Thyroid gland (tissue), 4 donors: ENCODE data around the gene GLIPR1L1. TPM values are rescaled to one million over a fixed set of nuclear protein-coding genes. Genes with fewer than 3 reads are reported as not detected.

Experiments used
- DNase-seq, 2 donors: peaks; one replicate each; pipeline ENCODE4 v3.0.0-alpha.2; 2019
- H3K27ac ChIP-seq, 3 donors: fragments of 200-600 bp; sonication (generic); 1 replicate in 2 of 3; 2 replicates in 1 of 3; pipeline ENCODE4 v1.5.1; 2016 to 2019; ENCODE audit warnings: mild to moderate bottlenecking in 1 of 3, moderate library complexity in 1 of 3
- H3K27me3 ChIP-seq: fragments of 200-600 bp; sonication (generic); one replicate; pipeline ENCODE4 v1.5.1; 2019
- H3K36me3 ChIP-seq, 2 donors: fragments of 200-600 bp; sonication (generic); one replicate each; pipeline ENCODE4 v1.5.1; 2016 to 2019
- H3K4me1 ChIP-seq, 2 donors: fragments of 200-600 bp; sonication (generic); one replicate each; pipeline ENCODE4 v1.5.1; 2017 to 2019
- H3K4me3 ChIP-seq, 3 donors: fragments of 200-600 bp; sonication (generic); replicated peaks in 1 of 3; 1 replicate in 2 of 3; 2 replicates in 1 of 3; pipeline ENCODE4 v1.5.1; 2016; ENCODE audit warnings: mild to moderate bottlenecking in 1 of 3
- H3K9me3 ChIP-seq: fragments of 200-600 bp; sonication (generic); one replicate; pipeline ENCODE4 v1.5.1; 2017
- POLR2A ChIP-seq, 2 donors: fragments of 450-650 bp; IDR thresholded peaks; one replicate each; pipeline ENCODE4 v1.6.1; 2017; ENCODE audit warnings: antibody characterized with exemption in 2 of 2, mild to moderate bottlenecking in 2 of 2, moderate library complexity in 1 of 2
- whole genome bisulfite sequencing, 2 donors: methylation state at CpG; one replicate each; pipeline ENCODE4 v1.1.5; 2017; 5-methylcytosine and 5-hydroxymethylcytosine counted together
- intact Hi-C: fragments of 100-400 bp; cut with DNase I; formaldehyde crosslinking; loops from one replicate; pipeline ENCODE4 v1.15.1; 2023
- total RNA-seq, 4 donors: library from RNA; depleted of rRNA; stranded (reverse); fragments of >200 nt; gene quantifications; one replicate each; pipeline ENCODE4 v1.2.3, GENCODE V29; 2016
- TF ChIP-seq, protein P1 (sequence below), 6 experiments: fragments of 200-600 bp in 3 of 6; fragments of 450-650 bp in 3 of 6; sonication (generic) in 3 of 6; IDR thresholded peaks; one replicate each; pipeline ENCODE4 v1.5.1; 2016 to 2019; ENCODE audit warnings: antibody characterized with exemption in 6 of 6, mild to moderate bottlenecking in 2 of 6, inconsistent platforms in 1 of 6, moderate library complexity in 1 of 6

The GLIPR1L1 gene
- total RNA-seq, 4 donors from 2014 or later, result not detected

DNA sequence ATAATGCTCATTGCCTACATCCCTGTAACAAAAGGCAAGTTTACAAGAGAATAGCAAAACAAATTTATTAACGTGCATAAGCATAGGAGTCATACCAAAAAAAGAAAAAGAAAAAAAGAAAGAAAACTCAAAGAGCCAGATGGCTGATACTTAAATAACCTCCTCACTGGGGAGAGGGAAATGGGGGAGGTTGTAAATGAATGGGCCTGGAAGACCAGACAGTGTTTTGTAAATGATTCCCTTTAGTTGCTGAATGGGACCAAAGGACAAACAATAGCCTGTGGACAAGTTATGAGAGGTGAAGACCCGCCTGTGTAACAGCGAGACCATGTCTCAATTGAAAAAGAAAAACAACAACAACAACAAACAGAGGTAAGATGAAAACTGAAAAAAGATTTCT is 39.7 kb upstream of the GLIPR1L1 start:
- no peaks in the 10 kb centered on the region for H3K4me1 ChIP-seq
- TF ChIP-seq, protein P1, sequence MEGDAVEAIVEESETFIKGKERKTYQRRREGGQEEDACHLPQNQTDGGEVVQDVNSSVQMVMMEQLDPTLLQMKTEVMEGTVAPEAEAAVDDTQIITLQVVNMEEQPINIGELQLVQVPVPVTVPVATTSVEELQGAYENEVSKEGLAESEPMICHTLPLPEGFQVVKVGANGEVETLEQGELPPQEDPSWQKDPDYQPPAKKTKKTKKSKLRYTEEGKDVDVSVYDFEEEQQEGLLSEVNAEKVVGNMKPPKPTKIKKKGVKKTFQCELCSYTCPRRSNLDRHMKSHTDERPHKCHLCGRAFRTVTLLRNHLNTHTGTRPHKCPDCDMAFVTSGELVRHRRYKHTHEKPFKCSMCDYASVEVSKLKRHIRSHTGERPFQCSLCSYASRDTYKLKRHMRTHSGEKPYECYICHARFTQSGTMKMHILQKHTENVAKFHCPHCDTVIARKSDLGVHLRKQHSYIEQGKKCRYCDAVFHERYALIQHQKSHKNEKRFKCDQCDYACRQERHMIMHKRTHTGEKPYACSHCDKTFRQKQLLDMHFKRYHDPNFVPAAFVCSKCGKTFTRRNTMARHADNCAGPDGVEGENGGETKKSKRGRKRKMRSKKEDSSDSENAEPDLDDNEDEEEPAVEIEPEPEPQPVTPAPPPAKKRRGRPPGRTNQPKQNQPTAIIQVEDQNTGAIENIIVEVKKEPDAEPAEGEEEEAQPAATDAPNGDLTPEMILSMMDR (IDR thresholded peaks at IDR 0.05), result no peak
- no peak for TF ChIP-seq POLR2A (IDR thresholded peaks at IDR 0.05)
- H3K27ac ChIP-seq, result no peak overlapping the region
- no peaks in the 10 kb centered on the region for H3K36me3 ChIP-seq
- no peaks in the 10 kb centered on the region for H3K9me3 ChIP-seq
- no peak for DNase-seq
- WGBS, 2 donors, result 62 to 65% methylated on average over 3 of the region's 3 CpGs
- no peak overlapping the region for H3K4me3 ChIP-seq
- no peaks in the 10 kb centered on the region for H3K27me3 ChIP-seq
- intact Hi-C loops, result no loop called here

DNA sequence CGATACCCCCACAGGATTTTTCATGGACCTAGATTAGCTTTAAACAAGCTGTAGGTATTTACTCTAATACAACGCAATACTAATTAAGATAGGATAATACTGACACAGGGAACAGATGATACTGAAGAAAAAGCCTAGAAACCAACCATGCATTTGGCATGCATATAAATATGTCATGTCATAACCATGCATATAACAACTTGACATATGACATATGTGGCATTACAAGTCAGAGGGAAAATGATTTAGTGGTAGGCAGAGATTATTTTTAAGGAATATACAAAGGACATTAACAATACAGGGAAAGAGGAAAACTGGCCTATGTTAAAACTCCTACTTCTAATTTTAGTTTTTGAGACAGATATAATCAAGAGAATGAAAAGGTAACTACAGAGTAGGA is 32.2 kb upstream of the GLIPR1L1 start:
- intact Hi-C loops, result no loop called here
- DNase-seq, result no peak
- no peak for TF ChIP-seq POLR2A (IDR thresholded peaks at IDR 0.05)
- TF ChIP-seq, protein P1 (IDR thresholded peaks at IDR 0.05), result no peak
- Histone ChIP-seq H3K4me1 (no peaks in the 10 kb centered on the region), H3K27ac (no peak overlapping the region), H3K36me3 (no peaks in the 10 kb centered on the region), H3K27me3 (no peaks in the 10 kb centered on the region), H3K4me3 (no peak overlapping the region), H3K9me3 (no peaks in the 10 kb centered on the region)
- WGBS, 2 donors, result 97% methylated on average over 2 of the region's 2 CpGs

GRCh38 chr12:75302781-75303180 is 31.7 kb upstream of the GLIPR1L1 start:
- no peak overlapping the region for H3K4me3 ChIP-seq
- H3K27ac ChIP-seq, result no peak overlapping the region
- intact Hi-C loops, result no loop called here
- H3K4me1 ChIP-seq, result no peaks in the 10 kb centered on the region
- H3K9me3 ChIP-seq, result no peaks in the 10 kb centered on the region
- TF ChIP-seq POLR2A (IDR thresholded peaks at IDR 0.05), result no peak
- TF ChIP-seq, protein P1 (IDR thresholded peaks at IDR 0.05), result no peak
- H3K27me3 ChIP-seq, result no peaks in the 10 kb centered on the region
- H3K36me3 ChIP-seq, result no peaks in the 10 kb centered on the region
- DNase-seq, result no peak

GRCh38 chr12:75305412-75306332 is 28.8 kb upstream of the GLIPR1L1 start:
- 94% methylated on average over 40 to 55 of the region's 56 CpGs for WGBS, 2 donors
- Histone ChIP-seq H3K36me3 (no peaks in the 10 kb centered on the region), H3K27ac (no peak overlapping the region), H3K27me3 (no peaks in the 10 kb centered on the region), H3K4me1 (no peaks in the 10 kb centered on the region), H3K4me3 (no peak overlapping the region), H3K9me3 (no peaks in the 10 kb centered on the region)
- TF ChIP-seq, protein P1 (IDR thresholded peaks at IDR 0.05), result no peak
- TF ChIP-seq POLR2A (IDR thresholded peaks at IDR 0.05), result no peak
- DNase-seq, result no peak
- intact Hi-C loops, result no loop called here

DNA sequence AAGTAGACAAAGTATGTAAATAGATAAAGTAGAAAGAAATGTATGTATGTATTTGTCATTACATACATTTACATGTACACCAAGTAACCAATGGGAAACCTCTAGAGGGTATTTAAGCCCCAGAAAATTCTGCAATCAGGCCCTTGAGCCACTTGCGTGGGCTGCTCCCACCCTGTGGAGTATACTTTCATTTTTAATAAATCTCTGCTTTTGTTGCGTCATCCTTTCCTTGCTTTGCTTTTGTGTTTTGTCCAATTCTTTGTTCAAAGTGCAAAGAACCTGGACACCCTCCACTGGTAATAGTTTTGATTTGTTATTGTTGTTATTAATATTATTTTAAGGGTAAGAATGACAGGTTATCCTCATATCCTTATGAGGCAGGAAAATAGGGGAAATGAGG is 26.2 kb upstream of the GLIPR1L1 start:
- intact Hi-C loops, result no loop called here
- TF ChIP-seq, protein P1 (IDR thresholded peaks at IDR 0.05), result no peak
- TF ChIP-seq POLR2A (IDR thresholded peaks at IDR 0.05), result no peak
- Histone ChIP-seq H3K27me3 (no peaks in the 10 kb centered on the region), H3K36me3 (no peaks in the 10 kb centered on the region), H3K9me3 (no peaks in the 10 kb centered on the region), H3K4me1 (no peaks in the 10 kb centered on the region), H3K4me3 (no peak overlapping the region), H3K27ac (no peak overlapping the region)
- WGBS, 2 donors, result 92 to 99% methylated on average over 2 of the region's 2 CpGs
- no peak for DNase-seq
